IMR-90 (cell line): ENCODE data around the gene BAIAP2.

Source experiments
- CEBPB ChIP-seq: IDR thresholded peaks from 2 replicates; pipeline ENCODE4 v1.6.1; 2012; ENCODE audit warnings: low read depth, low read length, improper control_type of control experiment
- CTCF ChIP-seq: conservative IDR thresholded peaks from 2 replicates; pipeline ENCODE4 v1.5.1; 2012; ENCODE audit warnings: mild to moderate bottlenecking, low read depth, low read length, improper control_type of control experiment
- FOS ChIP-seq: fragments of 150-350 bp; IDR thresholded peaks from 2 replicates; pipeline ENCODE4 v1.6.1; 2016; ENCODE audit warnings: low read depth, low read length
- MAFK ChIP-seq: IDR thresholded peaks from 2 replicates; pipeline ENCODE4 v1.6.1; 2012; ENCODE audit warnings: low read depth, low read length, improper control_type of control experiment
- POLR2A ChIP-seq: IDR thresholded peaks from 2 replicates; pipeline ENCODE4 v1.6.1; 2012; ENCODE audit warnings: mild to moderate bottlenecking, low read depth, low read length
- RAD21 ChIP-seq: IDR thresholded peaks from 2 replicates; pipeline ENCODE4 v1.6.1; 2012; ENCODE audit warnings: low read length, improper control_type of control experiment
- SMC3 ChIP-seq: fragments of 150-350 bp; IDR thresholded peaks from 2 replicates; pipeline ENCODE4 v1.6.1; 2016; ENCODE audit warnings: low read depth, mild to moderate bottlenecking, antibody characterized with exemption, low read length, moderate library complexity

DNA sequence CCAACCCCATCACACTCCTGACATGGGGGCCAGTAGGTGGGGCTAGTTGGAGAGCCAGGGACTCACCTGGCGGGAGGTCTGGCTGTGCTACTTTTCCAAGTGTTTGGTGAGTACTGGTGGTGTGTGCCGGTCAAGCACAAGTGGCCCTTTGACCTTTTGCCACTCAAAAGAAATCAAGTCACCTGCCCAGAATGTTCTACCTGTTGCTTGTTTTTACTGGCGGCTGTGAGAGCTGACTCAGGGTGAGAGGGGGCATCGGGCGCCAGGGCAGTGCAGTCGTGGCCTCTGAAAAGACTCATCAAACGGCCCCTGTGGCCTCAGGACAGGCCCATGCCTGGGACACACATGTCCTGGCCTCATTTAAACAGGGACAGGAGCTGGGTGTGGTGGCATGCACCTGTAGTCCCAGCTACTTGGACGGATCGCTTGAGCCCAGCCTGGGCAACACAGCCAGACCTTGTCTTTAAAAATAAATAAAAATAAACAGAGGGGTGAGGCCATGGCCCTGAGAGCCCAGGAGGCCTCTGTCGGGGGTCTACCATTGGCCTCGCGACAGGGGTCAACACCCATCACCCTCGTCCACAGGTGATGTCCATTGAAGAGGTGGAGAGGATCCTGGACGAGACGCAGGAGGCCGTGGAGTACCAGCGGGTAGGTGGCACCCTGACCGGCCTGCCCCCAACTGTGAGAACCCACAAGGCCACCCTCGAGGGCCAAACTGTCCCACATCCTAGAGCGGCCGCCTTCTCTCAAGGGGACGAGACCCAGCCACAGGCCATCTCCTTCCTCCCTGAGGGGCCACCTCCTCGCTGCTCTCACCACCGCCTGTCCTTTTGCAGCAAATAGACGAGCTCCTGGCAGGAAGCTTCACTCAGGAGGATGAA lies 38.3 kb upstream of the BAIAP2 start:
- TF ChIP-seq CTCF (no peak), MAFK (no peak), CEBPB (no peak), SMC3 (no peak), FOS (no peak), POLR2A (no peak), RAD21 (no peak)
